ENCODE measurements around the gene PBX4.
A peak's percentile ranks its signal among the peaks of the same experiment; 100 is the strongest.

Gene PBX4

GRCh38 chr19:19649580-19649995 is 31.1 kb upstream of the PBX4 start:
- no peak for DNase-seq

- no peak for DNase-seq
These were observed 30.7 kb upstream of the PBX4 start for GRCh38 chr19:19649155-19649554.

- no peak for DNase-seq
These were observed 28.7 kb upstream of the PBX4 start for GRCh38 chr19:19647037-19647835.

- DNase-seq, result no peak
These were observed 26.9 kb upstream of the PBX4 start for GRCh38 chr19:19645233-19645870.

GRCh38 chr19:19644054-19644388 is 25.5 kb upstream of the PBX4 start:
- DNase-seq, result no peak

GRCh38 chr19:19643158-19644053 is 24.9 kb upstream of the PBX4 start, which contains the start of gene GMIP:
Gene GMIP (minus strand): TSS chr19:19643657. CDS start chr19:19643529, 128 bp downstream.
- peak; percentile 84 for DNase-seq

- DNase-seq, result peak; percentile 60
These were observed 24.1 kb upstream of the PBX4 start for GRCh38 chr19:19642506-19643157.

- no peak for DNase-seq
These were observed 19.2 kb upstream of the PBX4 start for GRCh38 chr19:19637523-19638251.

- no peak for DNase-seq
These were observed 18.7 kb upstream of the PBX4 start for GRCh38 chr19:19637186-19637522.

GRCh38 chr19:19636573-19637185 is 18.2 kb upstream of the PBX4 start:
- DNase-seq, result no peak

- no peak for DNase-seq
These were observed 16.8 kb upstream of the PBX4 start for GRCh38 chr19:19635313-19635702.

- DNase-seq, result no peak
These were observed 16.2 kb upstream of the PBX4 start for GRCh38 chr19:19634516-19635312.

GRCh38 chr19:19633711-19634515 is 15.4 kb upstream of the PBX4 start:
- DNase-seq, result no peak

GRCh38 chr19:19632661-19633060 is 14.2 kb upstream of the PBX4 start:
- DNase-seq, result no peak

GRCh38 chr19:19631346-19631745 is 12.9 kb upstream of the PBX4 start:
- no peak for DNase-seq

- no peak for DNase-seq
These were observed 11.9 kb upstream of the PBX4 start for GRCh38 chr19:19630426-19630825.

- no peak for DNase-seq
These were observed 11.6 kb upstream of the PBX4 start for GRCh38 chr19:19630062-19630414.

- DNase-seq, result peak; percentile 70
These were observed 10.1 kb upstream of the PBX4 start for GRCh38 chr19:19628501-19629134.
